ENCODE measurements around the gene GRM8. TPM values are rescaled to one million over a fixed set of nuclear protein-coding genes. Genes with fewer than 3 reads are reported as not detected.

GRM8 gene
- total RNA-seq, 1 experiment from 2014 or later: 1.8 TPM

- H3K27me3 Mint-ChIP-seq (ENCODE audit: low read depth): no peaks in the 10 kb centered on the region
- WGBS (ENCODE audit: extremely low coverage, insufficient read length, low lambda C conversion rate): no CpG with 5 or more reads among the region's 4 CpGs
- H2BK15ac ChIP-seq (ENCODE audit: low read depth, low read length): no peak overlapping the region
- H3K27ac Mint-ChIP-seq: no peak overlapping the region
- H3K56ac ChIP-seq (ENCODE audit: insufficient read length, low read depth, low read length): no peak overlapping the region
- TF ChIP-seq CTCF (conservative IDR thresholded peaks at IDR 0.05): no peak
- H2BK12ac ChIP-seq (ENCODE audit: insufficient read length, low read depth, low read length): no peak overlapping the region
- H3K4me3 Mint-ChIP-seq: no peak overlapping the region
- no peaks in the 10 kb centered on the region for H3K23me2 ChIP-seq (ENCODE audit: insufficient read length, low read depth, low read length, poor library complexity, severe bottlenecking)
- no peaks in the 10 kb centered on the region for H3K27me3 ChIP-seq (ENCODE audit: insufficient read depth, low read length)
- no peaks in the 10 kb centered on the region for H3K79me1 ChIP-seq (ENCODE audit: insufficient read depth, low read depth, low read length, poor library complexity, severe bottlenecking)
- DNase-seq: no peak
- no peak overlapping the region for H4K5ac ChIP-seq (ENCODE audit: insufficient read length, low read depth, low read length)
- H3K36me3 Mint-ChIP-seq (ENCODE audit: insufficient read depth in 1 of 3, low read depth in 3 of 3): no peaks in the 10 kb centered on the region; a peak in 1 of 7 replicates
- H2AFZ ChIP-seq (ENCODE audit: low read length): no peak overlapping the region
- H3K79me2 ChIP-seq (ENCODE audit: insufficient read depth, low read length): no peaks in the 10 kb centered on the region
- no peak overlapping the region for H2BK120ac ChIP-seq (ENCODE audit: low read depth, low read length, poor library complexity, severe bottlenecking)
- no peak overlapping the region for H3K23ac ChIP-seq (ENCODE audit: insufficient read length, low read depth, low read length)
- no peak overlapping the region for H3K18ac ChIP-seq (ENCODE audit: insufficient read length, low read depth, low read length)
- no peak overlapping the region for H2BK20ac ChIP-seq (ENCODE audit: low read depth, low read length, poor library complexity, severe bottlenecking)
- no peak overlapping the region for H3K9ac ChIP-seq (ENCODE audit: extremely low read depth, insufficient read length, low read length)
- H4K20me1 ChIP-seq (ENCODE audit: control insufficient read depth, insufficient read depth, insufficient read length): no peaks in the 10 kb centered on the region
- no peak overlapping the region for H3K27ac ChIP-seq (ENCODE audit: insufficient read length, low read depth, low read length)
- H3K9me3 ChIP-seq (ENCODE audit: control insufficient read depth, low read depth, low read length): no peaks in the 10 kb centered on the region
- no peak overlapping the region for H3K14ac ChIP-seq (ENCODE audit: insufficient read depth, low read length)
- peaks cover 4 to 7% of the 10 kb centered on the region in 2 experiments for H3K4me1 Mint-ChIP-seq
- no peak overlapping the region for H3K4me2 ChIP-seq (ENCODE audit: insufficient read depth, insufficient read length, low read length)
- no peak overlapping the region for H2AK5ac ChIP-seq (ENCODE audit: insufficient read length, low read length)
- H3T11ph ChIP-seq (ENCODE audit: low read length): no peak overlapping the region
- no peaks in the 10 kb centered on the region for H3K4me1 ChIP-seq (ENCODE audit: insufficient read depth, low read length)
- no peak overlapping the region for H2BK5ac ChIP-seq (ENCODE audit: insufficient read length, low read length)
- no peak overlapping the region for H4K8ac ChIP-seq (replicated peaks; ENCODE audit: insufficient read length, low read depth, low read length)
- no peak overlapping the region for H4K91ac ChIP-seq (ENCODE audit: insufficient read length, low read depth, low read length)
- H3K9me3 Mint-ChIP-seq: no peaks in the 10 kb centered on the region
- H3K4ac ChIP-seq (ENCODE audit: low read depth, low read length): no peak overlapping the region
Measured at GRCh38 chr7:126487728-126488442, 764.9 kb downstream of the GRM8 start.

All from H9 (cell line).